ENCODE measurements around the gene DLL3.

The DLL3 gene

GRCh38 chr19:39483141-39483540 is 15.6 kb upstream of the DLL3 start:
- DNase-seq: no peak

- DNase-seq: no peak
These were observed 9.0 kb upstream of the DLL3 start for GRCh38 chr19:39489756-39490155.

GRCh38 chr19:39492225-39492624 is 6.5 kb upstream of the DLL3 start:
- no peak for DNase-seq

- DNase-seq: no peak
These were observed 6.0 kb upstream of the DLL3 start for GRCh38 chr19:39492788-39493187.

- no peak for DNase-seq
These were observed 4.1 kb upstream of the DLL3 start for GRCh38 chr19:39494661-39495060.

GRCh38 chr19:39496063-39496462 is 2.7 kb upstream of the DLL3 start:
- DNase-seq: no peak

GRCh38 chr19:39497701-39497995 is 1.1 kb upstream of the DLL3 start:
- DNase-seq: no peak

GRCh38 chr19:39497996-39498797 is 550 bp upstream of the DLL3 start:
- no peak for DNase-seq

- no peak for DNase-seq
These were observed 1.2 kb downstream of the DLL3 start for GRCh38 chr19:39499932-39500331.

- DNase-seq: no peak
These were observed 1.8 kb downstream of the DLL3 start for GRCh38 chr19:39500543-39500942.

GRCh38 chr19:39501340-39501739 is 2.6 kb downstream of the DLL3 start:
- DNase-seq: no peak

- no peak for DNase-seq
These were observed 4.1 kb downstream of the DLL3 start for GRCh38 chr19:39502640-39503417.

- no peak for DNase-seq
These were observed 7.8 kb downstream of the DLL3 start for GRCh38 chr19:39506598-39506943.

- no peak for DNase-seq
These were observed 8.4 kb downstream of the DLL3 start for GRCh38 chr19:39506944-39507714.

- no peak for DNase-seq
These were observed 9.1 kb downstream of the DLL3 start for GRCh38 chr19:39507715-39508364.

- no peak for DNase-seq
These were observed 9.9 kb downstream of the DLL3 start for GRCh38 chr19:39508629-39509028.

- DNase-seq: no peak
These were observed 10.5 kb downstream of the DLL3 start for GRCh38 chr19:39509233-39509632.

GRCh38 chr19:39512988-39513387 is 14.2 kb downstream of the DLL3 start:
- DNase-seq: no peak

GRCh38 chr19:39514840-39515550 is 16.2 kb downstream of the DLL3 start, which contains the start of gene SELENOV:
TSS of gene SELENOV (plus strand) at chr19:39515139. CDS start at chr19:39515213, 74 bp downstream.
- no peak for DNase-seq

- DNase-seq: no peak
These were observed 16.9 kb downstream of the DLL3 start for GRCh38 chr19:39515551-39516191.

GRCh38 chr19:39516270-39516669 is 17.5 kb downstream of the DLL3 start:
- no peak for DNase-seq

- DNase-seq: no peak
These were observed 18.7 kb downstream of the DLL3 start for GRCh38 chr19:39517432-39517831.
